Measurements from ENCODE around the gene TUT7.
A peak's percentile ranks its signal among the peaks of the same experiment; 100 is the strongest.
"Not testable (repeated sequence)": the region's sequence is repeated elsewhere in the genome, so short reads cannot be mapped to it uniquely, and the experiment has no call there.

The TUT7 gene

DNA sequence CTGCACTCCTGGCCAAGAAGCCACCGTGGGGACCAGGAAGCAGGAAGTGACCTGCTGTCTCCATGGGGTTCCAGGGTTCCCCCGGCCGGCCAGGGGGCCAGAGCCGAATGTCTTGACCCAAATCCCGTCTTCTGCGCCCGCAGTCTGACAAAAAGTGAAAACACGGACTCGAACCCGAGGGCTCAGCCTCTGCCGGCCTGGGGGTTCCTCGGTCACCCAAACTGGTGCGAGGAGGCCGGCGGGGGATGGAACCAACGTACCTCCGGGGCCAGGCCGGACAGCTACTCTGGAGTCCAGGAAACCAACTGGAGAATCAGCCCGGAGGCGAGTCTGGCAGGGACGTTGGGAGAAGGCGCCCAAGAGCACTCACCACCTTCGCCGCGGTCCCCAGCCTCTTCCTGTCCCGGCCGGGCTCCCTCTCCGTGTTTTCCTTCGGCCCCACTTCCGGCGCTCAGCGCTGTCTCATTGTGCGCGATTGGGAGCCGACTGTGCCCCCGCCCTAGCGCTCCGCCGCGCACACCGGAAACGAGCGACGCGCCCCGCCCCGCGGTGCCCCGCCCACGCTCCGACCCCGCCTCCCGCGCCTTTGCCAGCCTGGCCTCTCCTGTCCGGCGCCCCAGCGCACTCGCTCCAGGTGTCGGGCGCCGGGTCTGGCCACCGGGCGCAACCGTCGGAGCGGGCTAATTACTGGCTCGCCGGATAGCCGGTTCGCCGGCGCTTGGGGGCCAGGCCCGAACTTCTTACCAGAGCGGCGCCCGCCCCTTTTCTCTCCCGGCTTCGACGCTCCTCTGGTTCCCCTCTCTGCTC lies at the start of gene TUT7:
Gene TUT7, minus strand, starts transcription at position 400 of the 807 bp plus-strand sequence. CDS start 1,211 bp downstream, outside the sequence.
- peak; percentile 95 to 97 for DNase-seq

GRCh38 chr9:86402591-86402990 lies 48.4 kb upstream of the TUT7 start:
- DNase-seq: no peak

DNA sequence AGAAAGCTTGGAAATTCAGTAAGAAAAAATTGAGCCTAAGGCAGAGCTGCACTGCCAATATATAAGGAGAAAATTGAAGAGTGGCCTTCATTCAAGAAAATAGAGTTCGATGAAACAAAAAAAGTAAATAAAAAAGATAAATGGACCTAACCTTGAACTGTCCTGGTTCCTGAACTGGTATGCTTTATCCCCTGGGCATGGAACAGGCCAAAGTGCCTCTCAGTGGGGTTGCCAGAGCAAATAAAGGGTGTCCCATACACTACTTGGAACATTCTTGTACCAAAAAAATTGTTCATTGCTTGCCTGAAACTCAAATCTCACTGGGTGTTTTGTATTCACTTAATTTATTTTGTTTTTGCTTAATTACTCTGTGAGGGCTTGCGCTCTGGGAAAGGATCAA lies 42.2 kb upstream of the TUT7 start:
- no peak for DNase-seq

DNA sequence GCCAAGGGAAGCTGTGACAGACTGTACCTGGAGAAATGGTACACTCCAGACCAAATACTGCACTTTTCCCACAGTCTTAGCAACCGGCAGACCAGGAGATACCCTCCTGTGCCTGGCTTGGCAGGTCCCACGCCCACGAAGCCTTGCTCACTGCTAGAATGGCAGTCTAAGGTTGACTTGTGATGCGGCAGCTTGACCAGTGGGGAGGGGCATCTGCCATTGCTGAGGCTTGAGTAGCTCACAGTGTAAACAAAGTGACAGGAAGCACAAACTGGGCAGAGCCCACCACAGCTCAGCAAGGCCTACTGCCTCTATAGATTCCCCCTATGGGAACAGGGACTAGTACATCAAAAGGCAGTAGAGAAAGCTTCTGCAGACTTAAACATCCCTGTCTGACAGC lies 36.0 kb upstream of the TUT7 start:
- DNase-seq: not testable (repeated sequence)

DNA sequence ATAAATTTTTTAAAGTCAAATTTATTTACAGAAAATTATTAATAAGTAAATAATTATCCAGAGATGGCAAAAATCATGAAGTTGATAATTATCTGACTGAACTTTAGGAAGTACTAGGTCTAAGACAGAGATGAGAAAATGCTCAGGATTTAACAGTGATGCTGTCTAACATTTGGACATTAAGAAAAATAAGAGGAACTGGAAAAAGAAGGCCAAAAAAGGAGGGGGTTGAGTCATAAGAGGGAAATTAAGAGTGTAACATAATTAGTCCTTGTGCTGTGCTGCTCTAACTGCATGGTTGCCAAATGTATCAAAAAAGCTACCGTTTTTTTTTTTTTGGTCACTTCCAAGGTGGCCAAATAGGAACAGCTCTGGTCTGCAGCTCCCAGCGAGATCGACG lies 35.4 kb upstream of the TUT7 start:
- DNase-seq: no peak

- no peak for DNase-seq
These were observed 33.2 kb upstream of the TUT7 start for GRCh38 chr9:86387376-86387775.

DNA sequence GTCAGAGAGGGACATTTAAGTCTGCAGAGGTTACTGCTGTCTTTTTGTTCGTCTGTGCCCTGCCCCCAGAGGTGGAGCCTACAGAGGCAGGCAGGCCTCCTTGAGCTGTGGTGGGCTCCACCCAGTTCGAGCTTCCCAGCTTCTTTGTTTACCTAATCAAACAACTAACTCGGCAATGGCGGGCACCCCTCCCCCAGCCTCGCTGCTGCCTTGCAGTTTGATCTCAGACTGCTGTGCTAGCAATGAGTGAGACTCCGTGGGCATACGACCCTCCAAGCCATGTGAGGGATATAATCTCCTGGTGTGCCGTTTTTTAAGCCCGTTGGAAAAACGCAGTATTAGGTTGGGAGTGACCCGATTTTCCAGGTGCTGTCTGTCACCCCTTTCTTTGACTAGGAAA lies 28.8 kb upstream of the TUT7 start:
- not testable (repeated sequence) for DNase-seq

DNA sequence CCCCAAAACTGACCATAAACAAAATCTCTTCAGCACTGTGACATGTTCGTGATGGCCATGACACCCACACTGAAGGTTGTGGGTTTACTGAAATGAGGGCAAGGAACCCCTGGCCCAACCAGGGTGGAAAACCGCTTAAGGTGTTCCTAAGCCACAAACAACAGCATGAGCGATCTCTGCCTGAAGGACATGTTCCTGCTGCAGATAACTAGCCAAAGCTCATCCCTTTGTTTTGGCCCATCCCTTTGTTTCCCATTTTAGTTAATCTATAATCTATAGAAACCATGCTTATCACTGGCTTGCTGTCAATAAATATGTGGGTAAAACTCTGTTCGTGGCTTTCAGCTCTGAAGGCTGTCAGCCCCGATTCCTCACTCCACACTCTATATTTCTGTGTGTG lies 21.8 kb upstream of the TUT7 start:
- DNase-seq: no peak

DNA sequence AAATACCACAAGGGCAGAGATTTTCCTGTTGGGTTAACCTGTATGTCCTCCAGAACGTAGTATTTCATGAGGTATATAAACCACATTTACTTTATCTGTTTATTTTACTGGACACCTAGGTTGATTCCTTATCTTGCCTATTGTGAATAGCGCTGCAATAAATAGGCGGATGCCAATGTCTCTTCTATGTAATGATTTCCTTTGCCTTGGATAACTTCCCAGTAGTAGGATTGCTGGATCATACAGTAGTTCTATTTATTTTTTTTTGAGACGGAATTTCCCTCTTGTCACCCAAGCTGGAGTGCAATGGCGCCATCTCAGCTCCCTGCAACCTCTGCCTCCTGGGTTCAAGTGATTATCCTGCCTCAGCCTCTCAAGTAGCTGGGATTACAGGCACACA lies 15.6 kb upstream of the TUT7 start:
- no peak for DNase-seq

- DNase-seq: no peak
These were observed 14.8 kb upstream of the TUT7 start for GRCh38 chr9:86368871-86369521.

- no peak for DNase-seq
These were observed 7.0 kb upstream of the TUT7 start for GRCh38 chr9:86361176-86361575.

GRCh38 chr9:86359151-86359879 lies 5.1 kb upstream of the TUT7 start:
- no peak for DNase-seq

GRCh38 chr9:86356871-86357866 lies 3.0 kb upstream of the TUT7 start:
- DNase-seq: no peak

DNA sequence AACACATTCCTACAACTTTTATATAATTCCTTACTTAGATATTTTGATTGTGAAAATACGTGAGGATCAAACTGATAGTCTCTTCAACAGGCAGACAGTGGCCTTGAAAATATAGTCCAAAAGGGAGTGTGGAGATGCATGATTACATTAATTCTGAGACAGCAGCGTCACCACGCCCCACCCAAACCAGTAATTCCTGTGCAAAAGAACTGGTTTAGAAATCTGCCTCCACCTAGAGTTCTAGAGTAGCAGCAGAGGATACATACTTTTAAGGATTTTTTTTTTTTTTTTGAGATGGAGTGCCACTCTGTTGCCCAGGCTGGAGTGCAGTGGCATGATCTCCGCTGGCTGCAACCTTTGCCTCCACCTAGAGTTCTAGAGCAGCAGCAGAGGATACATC lies 1.6 kb upstream of the TUT7 start:
- no peak for DNase-seq

DNA sequence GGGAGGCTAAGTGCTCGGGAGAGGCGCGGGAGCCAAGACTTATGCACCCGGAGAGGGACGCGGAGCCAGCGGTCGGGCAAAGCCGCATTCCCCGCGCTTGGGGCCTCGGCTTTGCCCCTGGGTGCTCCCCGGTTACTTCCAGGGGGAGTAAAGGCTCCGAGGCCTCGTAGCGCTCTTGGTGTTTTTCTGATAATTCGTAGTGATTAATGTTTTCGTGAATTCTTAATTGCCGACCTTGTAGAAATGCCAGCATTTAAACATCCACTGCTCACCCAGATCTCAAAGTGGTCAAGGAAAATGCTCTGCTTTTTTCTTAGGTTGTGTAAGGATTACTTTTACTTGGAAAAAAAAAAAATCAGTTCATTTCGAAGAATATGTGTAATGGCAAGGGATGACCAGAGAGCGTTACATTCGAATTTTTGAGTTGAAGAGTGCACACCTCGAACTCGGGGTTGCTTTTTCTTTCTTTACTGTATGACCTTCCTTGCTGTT lies 654 bp upstream of the TUT7 start:
- DNase-seq: no peak

DNA sequence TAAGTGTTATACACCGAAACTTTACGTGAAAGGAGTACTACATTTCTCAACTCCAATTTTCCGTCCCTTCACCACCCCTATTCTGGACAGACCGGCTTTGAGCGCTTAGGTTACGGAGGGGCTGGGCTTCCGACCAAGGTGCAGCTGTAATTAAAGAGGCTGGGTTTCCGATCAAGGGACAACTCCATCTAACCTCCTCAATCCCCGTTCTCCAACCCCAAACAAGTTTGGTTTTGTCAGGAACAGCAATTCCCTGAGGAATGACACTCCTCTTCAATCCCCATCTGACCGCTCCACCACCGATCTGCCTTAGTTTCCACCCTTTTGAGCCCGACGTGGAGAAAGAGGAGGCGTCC lies 577 bp downstream of the TUT7 start:
- peak; percentile 18 to 20 for DNase-seq

DNA sequence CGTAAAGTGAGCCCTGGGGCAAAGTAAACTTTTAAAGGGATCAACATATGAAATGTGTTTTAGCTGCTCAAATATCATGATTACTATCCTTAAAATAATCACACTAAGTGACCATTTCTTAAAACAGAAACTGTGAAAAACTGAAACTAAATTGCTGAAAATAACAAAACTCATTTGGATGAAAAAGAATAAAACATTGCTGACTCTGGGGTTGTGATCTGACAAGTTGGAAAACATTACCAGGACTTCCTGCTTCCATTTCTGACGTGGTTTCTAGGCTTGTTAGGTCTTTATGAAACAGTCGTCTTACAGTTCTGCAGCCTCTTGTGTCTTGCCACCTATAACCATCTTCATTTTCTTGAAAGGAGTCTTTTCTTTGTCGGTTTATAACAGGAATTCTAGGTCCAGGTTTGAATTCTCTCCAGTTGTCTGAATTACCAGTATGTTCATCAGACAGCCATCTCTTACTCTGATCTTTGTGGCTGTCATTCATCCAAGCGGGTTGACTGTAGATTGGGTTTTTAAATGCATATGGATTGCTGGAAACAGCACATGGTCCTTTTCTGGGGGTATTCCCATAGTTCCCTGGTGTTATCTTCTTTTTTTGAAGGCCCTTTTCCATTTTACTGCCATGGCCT lies 1.7 kb downstream of the TUT7 start:
- DNase-seq: no peak

GRCh38 chr9:86351880-86352279 lies 2.3 kb downstream of the TUT7 start:
- DNase-seq: no peak

DNA sequence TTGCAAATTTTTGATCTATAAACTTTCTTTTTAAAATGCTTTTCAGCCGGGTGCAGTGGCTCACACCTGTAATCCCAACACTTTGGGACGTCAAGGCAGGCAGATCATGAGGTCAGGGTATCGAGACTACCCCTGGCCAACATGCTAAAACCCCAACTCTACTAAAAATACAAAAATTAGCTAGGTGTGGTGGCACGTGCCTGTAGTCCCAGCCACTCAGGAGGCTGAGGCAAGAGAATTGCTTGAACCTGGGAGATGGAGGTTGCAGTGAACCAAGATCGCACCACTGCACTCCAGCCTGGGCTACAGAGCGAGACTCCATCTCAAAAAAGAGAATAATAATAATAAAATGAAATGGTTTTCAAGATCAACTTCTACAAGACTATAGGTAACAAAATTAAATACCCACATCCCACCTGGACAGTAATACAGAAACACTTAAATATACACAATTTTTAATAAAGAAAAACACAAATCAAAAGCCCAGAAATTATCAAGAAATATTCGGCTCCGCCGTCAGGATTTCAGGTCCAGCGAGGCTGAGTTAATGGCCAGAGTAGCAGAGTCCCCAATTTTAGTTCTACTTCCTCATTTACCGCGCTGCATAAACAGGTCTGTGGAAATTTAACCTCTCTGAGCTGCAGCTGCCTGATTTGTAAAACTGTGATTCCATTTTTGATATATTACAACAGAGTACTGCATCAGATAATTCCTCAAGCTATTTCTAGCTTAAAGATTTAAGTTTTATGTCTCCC lies 4.0 kb downstream of the TUT7 start:
- no peak for DNase-seq

DNA sequence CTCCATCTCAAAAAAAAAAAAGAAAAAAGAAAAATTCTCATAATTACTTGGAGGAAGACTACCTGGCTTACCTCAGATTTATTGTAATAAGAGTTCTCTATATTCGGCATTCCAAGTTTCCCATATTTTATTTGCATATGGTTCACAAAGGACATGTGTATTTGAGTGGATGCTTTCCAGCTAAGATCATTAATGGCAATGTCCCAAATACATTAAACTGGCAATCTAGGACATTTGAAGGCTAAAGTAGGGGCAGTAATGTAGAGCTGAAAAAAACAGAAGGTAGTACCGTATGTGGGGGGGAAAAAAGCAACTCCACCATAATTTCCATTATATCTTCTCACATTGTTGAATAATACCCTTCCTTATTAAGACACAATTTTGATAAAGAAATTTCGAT lies 4.9 kb downstream of the TUT7 start:
- DNase-seq: no peak

- DNase-seq: no peak
These were observed 6.2 kb downstream of the TUT7 start for GRCh38 chr9:86347991-86348390.

All from stimulated activated CD4-positive, alpha-beta T cell treated with anti-CD3 and anti-CD28 coated beads, Interleukin-2, amount 100 ng/mL, for 48 hours (primary cell).